Esophagus mucosa (tissue), 1 donor: ENCODE data around the gene TDRD9. TPM values are rescaled to one million over a fixed set of nuclear protein-coding genes. Genes with fewer than 3 reads are reported as not detected.

Experiments used
- ATAC-seq: fragments of 200-7000 bp; cut with Tn5 transposase; one replicate; pipeline ENCODE4 v1.9.1; 2020
- total RNA-seq: library from RNA; stranded (reverse); gene quantifications from one replicate; pipeline ENCODE4 v1.2.4, GENCODE V29; 2023
- donor health status: DM: yes; HTN: yes; CAD: no.

The TDRD9 gene
- total RNA-seq, 1 donor from 2014 or later: 0.16 TPM

GRCh38 chr14:104072586-104072985 lies 144.3 kb downstream of the TDRD9 start:
- no peak for ATAC-seq

GRCh38 chr14:104073764-104074163 lies 145.5 kb downstream of the TDRD9 start:
- no peak for ATAC-seq

GRCh38 chr14:104075530-104076151 lies 147.4 kb downstream of the TDRD9 start:
- ATAC-seq: no peak

GRCh38 chr14:104076743-104077142 lies 148.5 kb downstream of the TDRD9 start:
- ATAC-seq: no peak

- ATAC-seq: peak; percentile 97
Measured at GRCh38 chr14:104078031-104078455, 149.8 kb downstream of the TDRD9 start.

GRCh38 chr14:104080376-104081260 lies 152.4 kb downstream of the TDRD9 start:
- no peak for ATAC-seq

GRCh38 chr14:104081261-104081835 lies 153.1 kb downstream of the TDRD9 start:
- no peak for ATAC-seq

- ATAC-seq: no peak
Measured at GRCh38 chr14:104081951-104082464, 153.8 kb downstream of the TDRD9 start.

- no peak for ATAC-seq
Measured at GRCh38 chr14:104082807-104083206, 154.6 kb downstream of the TDRD9 start.

GRCh38 chr14:104084251-104085002 lies 156.2 kb downstream of the TDRD9 start:
- no peak for ATAC-seq

- ATAC-seq: peak; percentile 26
Measured at GRCh38 chr14:104085032-104085888, 157.0 kb downstream of the TDRD9 start, which contains the start of gene ASPG. Gene ASPG, plus strand, starts transcription at chr14:104085700. Its CDS starts 71 bp downstream, at chr14:104085771.

GRCh38 chr14:104085889-104086201 lies 157.6 kb downstream of the TDRD9 start:
- no peak for ATAC-seq

- peak; percentile 4 for ATAC-seq
Measured at GRCh38 chr14:104086210-104086660, 158.0 kb downstream of the TDRD9 start.

- no peak for ATAC-seq
Measured at GRCh38 chr14:104086661-104087461, 158.6 kb downstream of the TDRD9 start.

GRCh38 chr14:104087505-104087904 lies 159.2 kb downstream of the TDRD9 start:
- ATAC-seq: no peak

GRCh38 chr14:104087981-104088850 lies 160.0 kb downstream of the TDRD9 start:
- ATAC-seq: no peak

- no peak for ATAC-seq
Measured at GRCh38 chr14:104090071-104090748, 162.0 kb downstream of the TDRD9 start.

GRCh38 chr14:104091061-104091926 lies 163.0 kb downstream of the TDRD9 start:
- no peak for ATAC-seq
